Ovary (tissue), 3 donors: ENCODE measurements around the gene IL1RL1.

Source experiments
- EP300 ChIP-seq: sonication (generic); formaldehyde crosslinking; IDR thresholded peaks from one replicate; pipeline ENCODE4 v1.6.1; 2017; ENCODE audit warnings: antibody characterized with exemption
- POLR2A ChIP-seq: fragments of 450-650 bp; IDR thresholded peaks from one replicate; pipeline ENCODE4 v1.6.1; 2017; ENCODE audit warnings: antibody characterized with exemption, mild to moderate bottlenecking, moderate library complexity
- TF ChIP-seq, protein P1 (sequence below), 3 donors: fragments of 450-650 bp in 2 of 3; fragments of 200-600 bp in 1 of 3; IDR thresholded peaks; one replicate each; pipeline versions ENCODE4 v1.5.1 to v1.8.0; 2016 to 2022; ENCODE audit warnings: antibody characterized with exemption in 3 of 3, mild to moderate bottlenecking in 1 of 3
- donor health status: DM: no; HTN: no; CAD: no.

DNA sequence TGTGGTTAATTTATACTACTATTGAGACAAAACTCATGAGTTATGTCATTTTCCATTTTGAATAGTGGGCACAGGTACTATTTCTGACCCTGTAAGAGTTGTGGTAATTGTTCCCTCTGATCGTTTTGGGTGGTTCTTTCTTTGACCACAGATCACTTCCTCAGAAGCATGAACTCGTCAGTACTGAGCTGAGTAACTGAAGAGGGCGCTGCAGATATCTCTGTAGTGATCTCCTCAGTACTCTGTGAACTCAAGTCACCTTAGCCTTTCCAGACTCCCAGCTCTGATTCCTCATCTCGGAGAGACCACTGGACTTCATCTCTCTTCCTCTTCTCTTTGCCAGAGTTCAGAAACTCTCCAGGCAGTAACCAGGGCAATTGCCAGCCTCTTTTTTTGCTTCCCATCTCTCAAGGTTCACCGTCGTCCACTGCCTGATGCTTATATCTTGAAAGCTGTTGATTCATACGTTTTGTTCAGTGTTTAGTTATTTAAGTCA lies 9.4 kb upstream of the IL1RL1 start:
- TF ChIP-seq, protein P1, sequence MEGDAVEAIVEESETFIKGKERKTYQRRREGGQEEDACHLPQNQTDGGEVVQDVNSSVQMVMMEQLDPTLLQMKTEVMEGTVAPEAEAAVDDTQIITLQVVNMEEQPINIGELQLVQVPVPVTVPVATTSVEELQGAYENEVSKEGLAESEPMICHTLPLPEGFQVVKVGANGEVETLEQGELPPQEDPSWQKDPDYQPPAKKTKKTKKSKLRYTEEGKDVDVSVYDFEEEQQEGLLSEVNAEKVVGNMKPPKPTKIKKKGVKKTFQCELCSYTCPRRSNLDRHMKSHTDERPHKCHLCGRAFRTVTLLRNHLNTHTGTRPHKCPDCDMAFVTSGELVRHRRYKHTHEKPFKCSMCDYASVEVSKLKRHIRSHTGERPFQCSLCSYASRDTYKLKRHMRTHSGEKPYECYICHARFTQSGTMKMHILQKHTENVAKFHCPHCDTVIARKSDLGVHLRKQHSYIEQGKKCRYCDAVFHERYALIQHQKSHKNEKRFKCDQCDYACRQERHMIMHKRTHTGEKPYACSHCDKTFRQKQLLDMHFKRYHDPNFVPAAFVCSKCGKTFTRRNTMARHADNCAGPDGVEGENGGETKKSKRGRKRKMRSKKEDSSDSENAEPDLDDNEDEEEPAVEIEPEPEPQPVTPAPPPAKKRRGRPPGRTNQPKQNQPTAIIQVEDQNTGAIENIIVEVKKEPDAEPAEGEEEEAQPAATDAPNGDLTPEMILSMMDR (IDR thresholded peaks at IDR 0.05), result no peak
- TF ChIP-seq POLR2A (no peak), EP300 (no peak)
